ENCODE measurements around the gene NEDD8.

DNA sequence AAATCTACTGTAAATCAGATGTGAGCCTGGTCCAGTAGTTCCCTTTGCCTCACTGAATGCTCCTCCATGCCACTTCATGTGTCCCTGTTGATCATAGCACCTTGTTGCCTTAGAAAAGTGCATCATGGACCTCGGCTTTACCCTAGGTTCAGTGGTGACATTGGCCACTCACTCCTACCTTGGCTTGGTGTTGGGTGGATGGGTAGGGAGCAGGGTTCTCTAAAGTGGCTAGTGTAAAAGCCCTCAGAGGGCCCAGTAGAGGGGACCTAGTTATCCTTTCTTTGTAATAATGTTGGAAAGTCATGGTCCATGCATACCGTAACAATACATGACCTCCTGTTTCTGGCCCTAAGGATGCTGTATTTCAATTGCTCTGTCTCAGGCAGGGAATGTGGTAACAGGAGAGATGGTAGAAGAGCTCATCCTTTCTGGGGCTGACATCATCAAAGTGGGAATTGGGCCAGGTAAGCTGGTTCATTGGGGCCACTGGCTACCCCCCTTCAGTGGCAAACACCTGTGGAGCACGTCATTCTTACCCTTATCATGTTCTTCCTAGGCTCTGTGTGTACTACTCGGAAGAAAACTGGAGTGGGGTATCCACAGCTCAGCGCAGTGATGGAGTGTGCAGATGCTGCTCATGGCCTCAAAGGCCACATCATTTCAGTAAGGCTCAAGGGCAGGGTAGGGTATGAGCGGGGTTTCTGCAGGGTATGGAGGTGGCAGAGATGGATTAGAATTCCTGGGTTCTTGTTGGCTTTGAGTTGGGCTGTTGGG, 4.7 kb upstream of the NEDD8 start:
- TF ChIP-seq, protein P1, sequence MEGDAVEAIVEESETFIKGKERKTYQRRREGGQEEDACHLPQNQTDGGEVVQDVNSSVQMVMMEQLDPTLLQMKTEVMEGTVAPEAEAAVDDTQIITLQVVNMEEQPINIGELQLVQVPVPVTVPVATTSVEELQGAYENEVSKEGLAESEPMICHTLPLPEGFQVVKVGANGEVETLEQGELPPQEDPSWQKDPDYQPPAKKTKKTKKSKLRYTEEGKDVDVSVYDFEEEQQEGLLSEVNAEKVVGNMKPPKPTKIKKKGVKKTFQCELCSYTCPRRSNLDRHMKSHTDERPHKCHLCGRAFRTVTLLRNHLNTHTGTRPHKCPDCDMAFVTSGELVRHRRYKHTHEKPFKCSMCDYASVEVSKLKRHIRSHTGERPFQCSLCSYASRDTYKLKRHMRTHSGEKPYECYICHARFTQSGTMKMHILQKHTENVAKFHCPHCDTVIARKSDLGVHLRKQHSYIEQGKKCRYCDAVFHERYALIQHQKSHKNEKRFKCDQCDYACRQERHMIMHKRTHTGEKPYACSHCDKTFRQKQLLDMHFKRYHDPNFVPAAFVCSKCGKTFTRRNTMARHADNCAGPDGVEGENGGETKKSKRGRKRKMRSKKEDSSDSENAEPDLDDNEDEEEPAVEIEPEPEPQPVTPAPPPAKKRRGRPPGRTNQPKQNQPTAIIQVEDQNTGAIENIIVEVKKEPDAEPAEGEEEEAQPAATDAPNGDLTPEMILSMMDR (IDR thresholded peaks at IDR 0.05) = no peak
- TF ChIP-seq POLR2A (IDR thresholded peaks at IDR 0.05) = no peak
